EH (cell line): ENCODE measurements around the gene TMEM260.
"Not testable (repeated sequence)": the region's sequence is repeated elsewhere in the genome, so short reads cannot be mapped to it uniquely, and the experiment has no call there.

Experiments used
- DNase-seq: peaks from one replicate; pipeline ENCODE4 v3.0.0-alpha.2; 2015; ENCODE audit warnings: low read depth

The TMEM260 gene

GRCh38 chr14:56603648-56604047 lies 24.1 kb downstream of the TMEM260 start:
- no peak for DNase-seq

- DNase-seq: no peak
Observed at GRCh38 chr14:56608689-56609088, 29.1 kb downstream of the TMEM260 start.

GRCh38 chr14:56611663-56612062 lies 32.1 kb downstream of the TMEM260 start:
- DNase-seq: not testable (repeated sequence)

- DNase-seq: no peak
Observed at GRCh38 chr14:56617084-56617483, 37.5 kb downstream of the TMEM260 start.

- peak; percentile 6 for DNase-seq
Observed at GRCh38 chr14:56630707-56631106, 51.1 kb downstream of the TMEM260 start.

GRCh38 chr14:56632195-56632594 lies 52.6 kb downstream of the TMEM260 start:
- no peak for DNase-seq

GRCh38 chr14:56633544-56633943 lies 53.9 kb downstream of the TMEM260 start:
- no peak for DNase-seq

- no peak for DNase-seq
Observed at GRCh38 chr14:56635041-56635440, 55.4 kb downstream of the TMEM260 start.

- no peak for DNase-seq
Observed at GRCh38 chr14:56647493-56647892, 67.9 kb downstream of the TMEM260 start.

- DNase-seq: no peak
Observed at GRCh38 chr14:56648508-56649301, 69.1 kb downstream of the TMEM260 start.

GRCh38 chr14:56649382-56649781 lies 69.8 kb downstream of the TMEM260 start:
- no peak for DNase-seq

- no peak for DNase-seq
Observed at GRCh38 chr14:56650048-56650447, 70.5 kb downstream of the TMEM260 start.

- DNase-seq: no peak
Observed at GRCh38 chr14:56650979-56651378, 71.4 kb downstream of the TMEM260 start.

GRCh38 chr14:56657604-56658003 lies 78.0 kb downstream of the TMEM260 start:
- no peak for DNase-seq

GRCh38 chr14:56659378-56659777 lies 79.8 kb downstream of the TMEM260 start:
- no peak for DNase-seq

GRCh38 chr14:56659964-56660551 lies 80.5 kb downstream of the TMEM260 start:
- DNase-seq: peak; percentile 55

- DNase-seq: no peak
Observed at GRCh38 chr14:56660677-56661389, 81.2 kb downstream of the TMEM260 start.

- no peak for DNase-seq
Observed at GRCh38 chr14:56661478-56661877, 81.9 kb downstream of the TMEM260 start.

GRCh38 chr14:56664811-56665421 lies 85.3 kb downstream of the TMEM260 start:
- no peak for DNase-seq

- peak; percentile 2 for DNase-seq
Observed at GRCh38 chr14:56666294-56666693, 86.7 kb downstream of the TMEM260 start.

GRCh38 chr14:56666716-56667115 lies 87.1 kb downstream of the TMEM260 start:
- DNase-seq: peak; percentile 72

GRCh38 chr14:56667290-56667689 lies 87.7 kb downstream of the TMEM260 start:
- DNase-seq: not testable (repeated sequence)

GRCh38 chr14:56676042-56676441 lies 96.4 kb downstream of the TMEM260 start:
- no peak for DNase-seq
